ENCODE results near the gene TCAP. TPM values are rescaled to one million over a fixed set of nuclear protein-coding genes. Genes with fewer than 3 reads are reported as not detected.

TCAP gene
- total RNA-seq, 1 donor from 2014 or later = 5,825 TPM

GRCh38 chr17:39655105-39655504, 10.0 kb upstream of the TCAP start:
- Histone ChIP-seq H3K36me3 (peaks cover 3% of the 10 kb centered on the region), H3K27ac (replicated peaks) (no peak overlapping the region), H3K4me3 (no peak overlapping the region), H3K9me3 (replicated peaks) (no peaks in the 10 kb centered on the region), H3K4me1 (peaks cover 60% of the 10 kb centered on the region), H3K27me3 (ENCODE audit: low read depth) (no peaks in the 10 kb centered on the region)
- no peak for TF ChIP-seq CTCF (IDR thresholded peaks at IDR 0.05; ENCODE audit: borderline replicate concordance)
- no peak for DNase-seq
- intact Hi-C loops (cut with micrococcal nuclease) = no loop called here

- Histone ChIP-seq H3K4me3 (no peak overlapping the region), H3K4me1 (peaks cover 74% of the 10 kb centered on the region), H3K9me3 (replicated peaks) (no peaks in the 10 kb centered on the region), H3K36me3 (peaks cover 6% of the 10 kb centered on the region), H3K27ac (replicated peaks) (peak overlapping the region; percentile 97), H3K27me3 (ENCODE audit: low read depth) (no peaks in the 10 kb centered on the region)
- intact Hi-C loops (cut with micrococcal nuclease) = no loop called here
- TF ChIP-seq CTCF (IDR thresholded peaks at IDR 0.05; ENCODE audit: borderline replicate concordance) = no peak
- no peak for DNase-seq
Measured at GRCh38 chr17:39658346-39658745, 6.8 kb upstream of the TCAP start.

GRCh38 chr17:39658760-39659159, 6.4 kb upstream of the TCAP start:
- no peak for TF ChIP-seq CTCF (IDR thresholded peaks at IDR 0.05; ENCODE audit: borderline replicate concordance)
- no peak for DNase-seq
- H3K4me3 ChIP-seq = no peak overlapping the region
- H3K9me3 ChIP-seq (replicated peaks) = no peaks in the 10 kb centered on the region
- H3K4me1 ChIP-seq = peaks cover 74% of the 10 kb centered on the region
- peak overlapping the region; percentile 97 for H3K27ac ChIP-seq (replicated peaks)
- H3K27me3 ChIP-seq (ENCODE audit: low read depth) = no peaks in the 10 kb centered on the region
- peaks cover 6% of the 10 kb centered on the region for H3K36me3 ChIP-seq
- intact Hi-C loops (cut with micrococcal nuclease) = no loop called here

- H3K9me3 ChIP-seq (replicated peaks) = no peaks in the 10 kb centered on the region
- DNase-seq = no peak
- H3K36me3 ChIP-seq = peaks cover 6% of the 10 kb centered on the region
- H3K27me3 ChIP-seq (ENCODE audit: low read depth) = no peaks in the 10 kb centered on the region
- intact Hi-C loops (cut with micrococcal nuclease) = no loop called here
- H3K27ac ChIP-seq (replicated peaks) = peak overlapping the region; percentile 97
- peaks cover 74% of the 10 kb centered on the region for H3K4me1 ChIP-seq
- no peak for TF ChIP-seq CTCF (IDR thresholded peaks at IDR 0.05; ENCODE audit: borderline replicate concordance)
- peak overlapping the region; percentile 29 for H3K4me3 ChIP-seq
Measured at GRCh38 chr17:39659279-39660010, 5.7 kb upstream of the TCAP start.

GRCh38 chr17:39660011-39660360, 5.2 kb upstream of the TCAP start:
- H3K27me3 ChIP-seq (ENCODE audit: low read depth) = no peaks in the 10 kb centered on the region
- H3K9me3 ChIP-seq (replicated peaks) = no peaks in the 10 kb centered on the region
- intact Hi-C loops (cut with micrococcal nuclease) = no loop called here
- DNase-seq = no peak
- H3K4me3 ChIP-seq = peak overlapping the region; percentile 29
- H3K4me1 ChIP-seq = peaks cover 74% of the 10 kb centered on the region
- peaks cover 6% of the 10 kb centered on the region for H3K36me3 ChIP-seq
- H3K27ac ChIP-seq (replicated peaks) = peak overlapping the region; percentile 97
- no peak for TF ChIP-seq CTCF (IDR thresholded peaks at IDR 0.05; ENCODE audit: borderline replicate concordance)

Measured in left ventricle myocardium inferior (tissue), 1 donor.